HG02981 (cell line): Measurements from ENCODE around the gene SSR1.
A peak's percentile ranks its signal among the peaks of the same experiment; 100 is the strongest.
"Not testable (repeated sequence)": the region's sequence is repeated elsewhere in the genome, so short reads cannot be mapped to it uniquely, and the experiment has no call there.

Experiments used
- ATAC-seq: cut with Tn5 transposase; IDR thresholded peaks from one replicate; pipeline ENCODE4 v1.9.1; 2021; ENCODE audit warnings: mild to moderate bottlenecking, moderate library complexity; ENCODE audit not compliant: unreplicated experiment

Gene SSR1

GRCh38 chr6:7283676-7284075 is 29.3 kb downstream of the SSR1 start:
- ATAC-seq, result no peak

- ATAC-seq, result no peak
These were observed 30.7 kb downstream of the SSR1 start for GRCh38 chr6:7282097-7282906.

- ATAC-seq, result no peak
These were observed 36.8 kb downstream of the SSR1 start for GRCh38 chr6:7276199-7276524.

GRCh38 chr6:7274525-7274924 is 38.5 kb downstream of the SSR1 start:
- ATAC-seq, result not testable (repeated sequence)

GRCh38 chr6:7273709-7274108 is 39.3 kb downstream of the SSR1 start:
- no peak for ATAC-seq

GRCh38 chr6:7271205-7271534 is 41.8 kb downstream of the SSR1 start:
- no peak for ATAC-seq

GRCh38 chr6:7270320-7271204 is 42.4 kb downstream of the SSR1 start:
- ATAC-seq, result no peak

- ATAC-seq, result no peak
These were observed 43.2 kb downstream of the SSR1 start for GRCh38 chr6:7269816-7270215.

GRCh38 chr6:7268816-7269555 is 44.0 kb downstream of the SSR1 start:
- ATAC-seq, result no peak

- ATAC-seq, result no peak
These were observed 44.6 kb downstream of the SSR1 start for GRCh38 chr6:7268362-7268761.

GRCh38 chr6:7267466-7268091 is 45.4 kb downstream of the SSR1 start:
- no peak for ATAC-seq

GRCh38 chr6:7267071-7267465 is 45.9 kb downstream of the SSR1 start:
- ATAC-seq, result no peak

- ATAC-seq, result not testable (repeated sequence)
These were observed 47.6 kb downstream of the SSR1 start for GRCh38 chr6:7265385-7265726.

GRCh38 chr6:7264686-7265384 is 48.2 kb downstream of the SSR1 start:
- ATAC-seq, result no peak

GRCh38 chr6:7264041-7264440 is 49.0 kb downstream of the SSR1 start:
- ATAC-seq, result no peak

- ATAC-seq, result not testable (repeated sequence)
These were observed 49.5 kb downstream of the SSR1 start for GRCh38 chr6:7263519-7263805.

- ATAC-seq, result no peak
These were observed 50.1 kb downstream of the SSR1 start for GRCh38 chr6:7262746-7263518.

- no peak for ATAC-seq
These were observed 51.0 kb downstream of the SSR1 start for GRCh38 chr6:7261852-7262461.

- ATAC-seq, result peak; percentile 73
These were observed 51.8 kb downstream of the SSR1 start for GRCh38 chr6:7261032-7261841.
